HuH-7.5 (cell line): ENCODE data around the gene PRDM7.

ENCODE experiments used
- DNase-seq: peaks from one replicate; pipeline ENCODE4 v3.0.0; 2011; ENCODE audit warnings: low spot score

Gene PRDM7

GRCh38 chr16:90035902-90036301 lies 41.2 kb downstream of the PRDM7 start:
- no peak for DNase-seq

GRCh38 chr16:90034504-90034903 lies 42.6 kb downstream of the PRDM7 start:
- no peak for DNase-seq

GRCh38 chr16:90033387-90033786 lies 43.7 kb downstream of the PRDM7 start:
- no peak for DNase-seq

- no peak for DNase-seq
Observed at GRCh38 chr16:90032674-90033331, 44.3 kb downstream of the PRDM7 start.

- DNase-seq: no peak
Observed at GRCh38 chr16:90031931-90032673, 45.0 kb downstream of the PRDM7 start.

GRCh38 chr16:90031186-90031930 lies 45.8 kb downstream of the PRDM7 start:
- no peak for DNase-seq

- no peak for DNase-seq
Observed at GRCh38 chr16:90028985-90029384, 48.1 kb downstream of the PRDM7 start.

- DNase-seq: no peak
Observed at GRCh38 chr16:90027611-90028010, 49.5 kb downstream of the PRDM7 start.

GRCh38 chr16:90026135-90026534 lies 51.0 kb downstream of the PRDM7 start:
- DNase-seq: peak; percentile 54

- DNase-seq: no peak
Observed at GRCh38 chr16:90023078-90023447, 54.1 kb downstream of the PRDM7 start.

- peak; percentile 99 for DNase-seq
Observed at GRCh38 chr16:90022209-90023077, 54.7 kb downstream of the PRDM7 start.

GRCh38 chr16:90020838-90021382 lies 56.2 kb downstream of the PRDM7 start:
- no peak for DNase-seq

- DNase-seq: no peak
Observed at GRCh38 chr16:90020260-90020837, 56.8 kb downstream of the PRDM7 start.

- peak; percentile 90 for DNase-seq
Observed at GRCh38 chr16:90019543-90020259, 57.4 kb downstream of the PRDM7 start.

- DNase-seq: peak; percentile 77
Observed at GRCh38 chr16:90018652-90019542, 58.2 kb downstream of the PRDM7 start, which contains the start of gene DBNDD1. Gene DBNDD1, minus strand, starts transcription at chr16:90019456. Its CDS starts 115 bp downstream, at chr16:90019341.

- DNase-seq: no peak
Observed at GRCh38 chr16:90018297-90018651, 58.9 kb downstream of the PRDM7 start.

- DNase-seq: no peak
Observed at GRCh38 chr16:90016339-90016950, 60.7 kb downstream of the PRDM7 start.

- no peak for DNase-seq
Observed at GRCh38 chr16:90015586-90016338, 61.4 kb downstream of the PRDM7 start.
